HFF-Myc (cell line): Measurements from ENCODE around the gene ASCC3.

Experiments used
- DNase-seq: peaks from one replicate; pipeline ENCODE4 v3.0.0-alpha.2; 2011; ENCODE audit warnings: low read depth; ENCODE audit errors: extremely low read depth
- H3K4me3 ChIP-seq: replicated peaks from 2 replicates; pipeline ENCODE4 v1.5.1; 2011; ENCODE audit warnings: low read depth, mild to moderate bottlenecking, control low read depth, low read length
- TF ChIP-seq, protein P1 (sequence below): IDR thresholded peaks from 2 replicates; pipeline ENCODE4 v1.5.1; 2012; ENCODE audit warnings: mild to moderate bottlenecking, low read depth, low read length, control low read depth; ENCODE audit errors: missing control alignments

ASCC3 gene

DNA sequence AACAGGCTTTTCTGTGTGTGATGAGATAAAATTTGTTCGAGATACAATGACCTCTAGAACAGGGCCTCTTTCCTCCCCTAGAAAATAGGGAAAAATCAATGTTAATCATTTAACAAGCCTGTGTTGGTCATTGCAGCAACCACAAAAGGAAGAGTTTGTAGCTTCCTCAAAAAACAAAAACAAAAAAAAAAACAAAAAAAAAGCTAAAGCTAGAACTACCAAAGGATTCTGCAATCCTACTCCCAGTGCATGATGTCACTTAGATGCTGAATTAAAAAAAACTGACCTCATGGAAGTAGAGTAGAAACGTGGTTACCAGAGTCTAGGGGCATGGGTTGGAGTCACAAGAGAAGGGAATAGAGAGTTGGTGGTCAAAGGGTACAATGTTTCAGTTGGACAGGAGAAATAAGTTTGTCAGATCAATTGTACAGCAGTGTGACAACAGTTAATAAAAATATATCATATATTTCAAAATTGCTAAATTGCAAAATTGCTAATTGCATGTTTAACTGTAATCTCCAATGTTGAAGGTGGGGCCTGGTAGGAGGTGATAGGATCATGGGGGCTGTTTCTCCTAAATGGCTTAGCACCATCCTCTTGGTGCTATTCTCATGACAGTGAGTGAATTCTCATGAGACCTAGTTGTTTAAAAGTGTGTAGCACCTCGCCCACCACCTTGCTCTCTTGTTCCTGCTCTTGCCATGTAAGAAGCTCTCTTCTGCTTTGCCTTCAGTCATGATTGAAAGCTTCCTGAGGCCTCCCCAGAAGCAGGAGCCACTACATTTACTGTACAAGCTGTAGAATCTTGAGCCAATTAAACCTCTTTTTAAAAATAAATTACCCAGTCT lies 253.0 kb downstream of the ASCC3 start:
- TF ChIP-seq, protein P1, sequence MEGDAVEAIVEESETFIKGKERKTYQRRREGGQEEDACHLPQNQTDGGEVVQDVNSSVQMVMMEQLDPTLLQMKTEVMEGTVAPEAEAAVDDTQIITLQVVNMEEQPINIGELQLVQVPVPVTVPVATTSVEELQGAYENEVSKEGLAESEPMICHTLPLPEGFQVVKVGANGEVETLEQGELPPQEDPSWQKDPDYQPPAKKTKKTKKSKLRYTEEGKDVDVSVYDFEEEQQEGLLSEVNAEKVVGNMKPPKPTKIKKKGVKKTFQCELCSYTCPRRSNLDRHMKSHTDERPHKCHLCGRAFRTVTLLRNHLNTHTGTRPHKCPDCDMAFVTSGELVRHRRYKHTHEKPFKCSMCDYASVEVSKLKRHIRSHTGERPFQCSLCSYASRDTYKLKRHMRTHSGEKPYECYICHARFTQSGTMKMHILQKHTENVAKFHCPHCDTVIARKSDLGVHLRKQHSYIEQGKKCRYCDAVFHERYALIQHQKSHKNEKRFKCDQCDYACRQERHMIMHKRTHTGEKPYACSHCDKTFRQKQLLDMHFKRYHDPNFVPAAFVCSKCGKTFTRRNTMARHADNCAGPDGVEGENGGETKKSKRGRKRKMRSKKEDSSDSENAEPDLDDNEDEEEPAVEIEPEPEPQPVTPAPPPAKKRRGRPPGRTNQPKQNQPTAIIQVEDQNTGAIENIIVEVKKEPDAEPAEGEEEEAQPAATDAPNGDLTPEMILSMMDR, result no peak
- no peak overlapping the region for H3K4me3 ChIP-seq
- DNase-seq, result no peak

DNA sequence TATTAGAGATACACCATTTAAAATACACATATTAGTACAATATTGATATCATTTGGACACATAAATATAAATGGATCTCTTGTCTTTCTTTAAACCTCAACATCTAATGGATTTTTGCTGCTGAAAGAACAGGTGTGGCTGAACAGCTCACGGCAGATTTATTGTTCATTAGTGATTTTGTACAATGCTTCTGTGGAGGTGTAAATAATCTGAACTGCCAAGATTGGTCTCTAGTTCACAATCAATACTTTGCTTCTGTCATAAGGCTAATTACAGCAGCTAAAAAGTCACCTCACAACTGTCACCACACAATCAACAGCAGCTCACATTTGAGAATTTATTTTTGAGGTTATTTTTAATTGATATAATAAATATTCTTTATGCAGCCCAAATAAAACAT lies 254.4 kb downstream of the ASCC3 start:
- TF ChIP-seq, protein P1, result no peak
- no peak overlapping the region for H3K4me3 ChIP-seq
- DNase-seq, result no peak

DNA sequence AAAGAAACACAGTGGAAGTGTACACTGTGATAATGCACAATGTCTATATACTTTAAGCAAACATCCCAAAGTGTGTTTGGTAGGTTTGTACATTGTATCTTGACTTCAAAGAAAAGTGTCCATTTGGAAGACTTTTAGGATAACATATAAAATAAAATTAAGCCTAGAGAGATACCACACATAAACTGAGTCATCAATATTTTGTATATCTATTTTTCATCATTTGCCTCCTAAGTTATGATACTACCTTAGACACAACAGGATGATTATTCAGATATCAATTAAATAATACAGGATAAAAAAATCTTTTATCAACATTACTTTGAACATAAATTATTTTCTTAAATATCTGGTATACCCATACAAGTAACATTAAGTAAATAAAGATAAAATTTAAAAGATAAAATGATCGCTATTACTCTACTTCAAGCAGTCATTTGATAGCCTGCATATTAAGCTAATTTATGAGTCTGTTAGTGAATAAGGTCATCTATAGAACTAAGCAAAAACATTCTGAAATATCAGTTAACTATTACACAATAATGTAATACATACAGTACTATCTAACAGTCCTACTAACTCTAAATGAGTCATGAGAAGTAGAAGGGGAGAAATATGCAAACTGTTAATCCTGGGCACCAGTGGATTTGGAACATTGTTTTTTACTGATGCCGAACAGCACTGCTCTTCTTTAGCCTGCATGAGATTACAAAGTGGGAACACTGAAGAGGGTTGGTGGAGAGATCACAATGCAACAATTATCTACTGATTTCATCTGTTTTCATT lies 258.0 kb downstream of the ASCC3 start:
- TF ChIP-seq, protein P1, result no peak
- DNase-seq, result no peak

DNA sequence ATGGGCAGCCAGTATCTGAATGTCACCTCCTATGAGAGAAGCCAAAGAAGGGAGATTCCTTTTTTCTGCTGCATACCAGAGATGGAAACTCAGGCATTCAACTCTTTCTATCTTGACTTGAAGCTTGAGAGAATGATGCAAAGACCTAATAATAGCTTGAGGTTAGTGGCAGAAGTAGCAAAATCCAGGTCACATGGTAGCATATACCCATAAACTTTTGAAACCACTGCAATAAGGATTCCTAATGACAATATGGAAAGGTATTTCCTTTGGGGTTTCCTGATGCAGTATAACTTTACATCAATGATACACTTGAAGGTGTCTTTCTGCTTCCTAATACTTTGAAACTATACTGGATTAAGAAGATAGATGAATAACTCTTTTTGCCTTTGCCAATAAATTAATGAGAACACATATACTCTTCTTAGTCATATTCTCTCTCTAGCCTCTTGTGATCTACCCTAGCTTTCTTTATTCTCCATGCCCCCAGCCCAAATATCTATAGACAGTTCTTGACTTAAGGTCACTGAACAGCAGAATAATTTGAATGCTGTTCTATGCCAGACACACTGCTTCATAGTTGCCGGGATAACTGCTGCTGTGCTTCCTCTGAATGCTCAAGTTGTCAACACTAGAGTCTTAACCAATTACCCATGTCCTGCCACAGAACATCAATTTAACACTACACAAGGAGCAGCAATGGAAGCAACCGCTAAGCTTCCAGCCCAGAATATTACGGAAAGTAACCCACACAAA lies 260.9 kb downstream of the ASCC3 start:
- peak; percentile 26 for DNase-seq
- TF ChIP-seq, protein P1, result no peak
- H3K4me3 ChIP-seq, result no peak overlapping the region

More for the DNA sequence above, 258.0 kb downstream of the ASCC3 start:
- no peak overlapping the region for H3K4me3 ChIP-seq

DNA sequence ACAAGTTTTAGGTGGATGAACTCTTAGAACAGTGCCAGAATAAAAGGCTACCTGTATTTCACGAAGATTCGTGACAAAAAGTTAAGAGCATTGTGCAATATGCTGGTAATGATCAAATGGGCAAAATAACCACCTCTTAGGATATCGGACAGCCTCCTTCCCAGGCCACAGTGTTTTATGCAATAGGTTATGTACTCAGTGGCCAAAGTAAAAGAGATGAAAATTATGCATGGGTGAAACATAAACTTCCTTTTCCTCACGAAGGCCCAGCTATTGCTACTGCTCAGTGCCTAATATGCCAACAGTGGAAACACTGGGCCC lies 262.8 kb downstream of the ASCC3 start:
- TF ChIP-seq, protein P1, result no peak
- no peak overlapping the region for H3K4me3 ChIP-seq
- no peak for DNase-seq

DNA sequence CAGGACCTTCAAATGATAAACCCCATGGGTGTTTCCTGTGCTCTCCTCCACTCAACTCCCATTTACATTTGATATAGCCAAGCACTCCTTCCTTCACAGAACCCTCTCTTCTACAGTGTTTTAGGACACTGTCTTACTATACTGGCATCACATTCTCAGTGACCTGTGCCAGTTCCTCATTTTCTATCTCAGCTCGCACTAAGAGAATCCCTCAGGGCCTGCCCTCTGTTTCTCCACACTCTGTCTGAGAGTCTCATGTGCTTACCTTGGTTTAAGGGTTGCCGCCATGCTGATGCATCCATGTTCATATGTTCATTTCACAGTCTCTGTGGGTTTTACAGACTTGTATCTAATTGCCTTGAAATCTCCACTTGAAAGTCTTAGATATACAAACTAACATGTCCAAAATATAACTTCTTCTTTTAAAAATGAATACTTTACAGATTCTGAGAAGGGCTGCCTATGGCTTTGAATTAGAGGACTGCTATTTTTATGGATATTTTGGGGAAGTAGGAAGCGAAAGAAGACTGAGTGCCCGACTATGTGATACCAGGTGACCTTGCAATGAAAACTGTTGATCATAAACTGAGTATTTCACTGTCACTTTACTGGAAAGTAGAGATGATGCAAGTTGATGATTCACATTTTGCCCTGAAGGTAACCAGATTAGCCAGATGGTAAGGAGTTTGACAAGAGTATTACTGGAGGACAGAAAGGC lies 263.3 kb downstream of the ASCC3 start:
- no peak overlapping the region for H3K4me3 ChIP-seq
- TF ChIP-seq, protein P1, result no peak
- DNase-seq, result no peak
